Neural cell (in vitro differentiated cells): ENCODE results near the gene LCA5. TPM values are rescaled to one million over a fixed set of nuclear protein-coding genes. Genes with fewer than 3 reads are reported as not detected.

Source experiments
- H2AFZ ChIP-seq: fragments of 200-600, 300-800 bp; sonication (generic), shearing (Covaris generic); 2 replicates; pipeline ENCODE4 v1.6.0; 2014; ENCODE audit warnings: low read depth, mild to moderate bottlenecking, antibody characterized with exemption, low read length, moderate library complexity
- H3F3A ChIP-seq: fragments of 200-600 bp; shearing (Covaris generic); 2 replicates; pipeline ENCODE4 v1.6.1; 2016; ENCODE audit warnings: mild to moderate bottlenecking, moderate library complexity, mixed read lengths, antibody characterized with exemption, low read length; ENCODE audit not compliant: insufficient read depth, poor library complexity, severe bottlenecking
- H3K27ac ChIP-seq: fragments of 200-600, 300-800 bp; sonication (generic), shearing (Covaris generic); 2 replicates; pipeline ENCODE4 v1.5.1; 2014; ENCODE audit warnings: mild to moderate bottlenecking, low read length, moderate library complexity
- H3K27me3 ChIP-seq: fragments of 300-800, 200-600 bp; sonication (generic), shearing (Covaris generic); 2 replicates; pipeline ENCODE4 v1.6.0; 2014; ENCODE audit warnings: mild to moderate bottlenecking, low read depth, low read length, moderate library complexity; ENCODE audit not compliant: insufficient read depth
- H3K36me3 ChIP-seq: fragments of 300-800, 200-600 bp; sonication (generic), shearing (Covaris generic); 2 replicates; pipeline ENCODE4 v1.5.1; 2014; ENCODE audit warnings: mild to moderate bottlenecking, antibody characterized with exemption, low read length, moderate library complexity; ENCODE audit not compliant: insufficient read depth
- H3K4me2 ChIP-seq: fragments of 300-800, 200-600 bp; sonication (generic), shearing (Covaris generic); 2 replicates; pipeline ENCODE4 v1.6.0; 2014; ENCODE audit warnings: mild to moderate bottlenecking, low read length
- H3K4me3 ChIP-seq: fragments of 300-800, 200-600 bp; sonication (generic), shearing (Covaris generic); 2 replicates; pipeline ENCODE4 v1.5.1; 2014; ENCODE audit warnings: mild to moderate bottlenecking, low read length, moderate library complexity
- H3K79me2 ChIP-seq: fragments of 200-600 bp; shearing (Covaris generic); replicated peaks from 2 replicates; pipeline ENCODE4 v1.6.0; 2014; ENCODE audit warnings: mild to moderate bottlenecking, low read length, moderate library complexity; ENCODE audit not compliant: insufficient read depth
- H3K9ac ChIP-seq: fragments of 300-800, 200-600 bp; sonication (generic), shearing (Covaris generic); 2 replicates; pipeline ENCODE4 v1.6.1; 2016; ENCODE audit warnings: mild to moderate bottlenecking, low read length, mixed read lengths
- H3K9me2 ChIP-seq: fragments of 200-600 bp; shearing (Covaris generic); 2 replicates; pipeline ENCODE4 v1.6.1; 2016; ENCODE audit warnings: mild to moderate bottlenecking, low read length, mixed read lengths; ENCODE audit not compliant: insufficient read depth
- H3K9me3 ChIP-seq: fragments of 200-600, 300-800 bp; sonication (generic), shearing (Covaris generic); 2 replicates; pipeline ENCODE4 v1.6.1; 2016; ENCODE audit warnings: mild to moderate bottlenecking, mixed run types, low read length, moderate library complexity, mixed read lengths
- H4K20me1 ChIP-seq: fragments of 200-600 bp; shearing (Covaris generic); 2 replicates; pipeline ENCODE4 v1.6.1; 2016; ENCODE audit warnings: mild to moderate bottlenecking, mixed run types; ENCODE audit not compliant: insufficient read depth
- CTCF ChIP-seq: fragments of 450-650 bp; IDR thresholded peaks from 2 replicates; pipeline ENCODE4 v1.5.1; 2014; ENCODE audit warnings: antibody characterized with exemption, mild to moderate bottlenecking, moderate library complexity; ENCODE audit not compliant: poor library complexity, severe bottlenecking
- EP300 ChIP-seq: fragments of 450-650 bp; conservative IDR thresholded peaks from 2 replicates; pipeline ENCODE4 v1.6.1; 2014; ENCODE audit warnings: antibody characterized with exemption, mild to moderate bottlenecking, moderate library complexity; ENCODE audit not compliant: poor library complexity, severe bottlenecking
- EZH2 ChIP-seq: fragments of 200-600, 300-800 bp; shearing (Covaris generic), sonication (generic); IDR thresholded peaks from 2 replicates; pipeline ENCODE4 v1.6.1; 2014; ENCODE audit warnings: antibody characterized with exemption, low read length, borderline replicate concordance, mild to moderate bottlenecking; ENCODE audit not compliant: insufficient read depth, poor library complexity, severe bottlenecking
- MXI1 ChIP-seq: fragments of 450-650 bp; conservative IDR thresholded peaks from 2 replicates; pipeline ENCODE4 v1.6.1; 2014; ENCODE audit warnings: antibody characterized with exemption, mild to moderate bottlenecking; ENCODE audit not compliant: poor library complexity, severe bottlenecking
- POLR2AphosphoS5 ChIP-seq: IDR thresholded peaks from 2 replicates; pipeline ENCODE4 v1.6.1; 2012
- RAD21 ChIP-seq: fragments of 450-650 bp; conservative IDR thresholded peaks from 2 replicates; pipeline ENCODE4 v1.6.1; 2014; ENCODE audit warnings: antibody characterized with exemption, mild to moderate bottlenecking, moderate library complexity
- REST ChIP-seq: IDR thresholded peaks from 2 replicates; pipeline ENCODE4 v1.6.1; 2012; ENCODE audit warnings: borderline replicate concordance
- SMC3 ChIP-seq: fragments of 450-650 bp; conservative IDR thresholded peaks from 2 replicates; pipeline ENCODE4 v1.6.1; 2014; ENCODE audit warnings: antibody characterized with exemption, mild to moderate bottlenecking, moderate library complexity; ENCODE audit not compliant: poor library complexity
- TAF1 ChIP-seq: IDR thresholded peaks from 2 replicates; pipeline ENCODE4 v1.6.1; 2012; ENCODE audit warnings: low read depth
- polyA plus RNA-seq: library from polyadenylated mRNA; depleted of rRNA; stranded (reverse); fragments of >200 nt; gene quantifications from 2 replicates; pipeline ENCODE4 v1.2.3, GENCODE V29; 2014

Gene LCA5
- polyA plus RNA-seq, 1 donor from 2014 or later = 13.2 TPM

GRCh38 chr6:79544299-79544927 lies 7.2 kb upstream of the LCA5 start:
- Histone ChIP-seq H3K4me2 (peak overlapping the region; percentile 65), H3K9me3 (no peaks in the 10 kb centered on the region), H3K36me3 (no peaks in the 10 kb centered on the region), H3K79me2 (peaks cover 15% of the 10 kb centered on the region), H3K27ac (peak overlapping the region; percentile 69), H4K20me1 (no peaks in the 10 kb centered on the region), H3K9me2 (no peaks in the 10 kb centered on the region), H3K4me3 (peak overlapping the region; percentile 54), H2AFZ (no peak overlapping the region), H3F3A (no peaks in the 10 kb centered on the region), H3K27me3 (no peaks in the 10 kb centered on the region), H3K9ac (peak overlapping the region; percentile 38)
- TF ChIP-seq TAF1 (no peak), CTCF (no peak), MXI1 (no peak), POLR2AphosphoS5 (no peak), REST (no peak), EP300 (no peak), RAD21 (no peak), SMC3 (no peak), EZH2 (no peak)

- H3K4me3 ChIP-seq = peak overlapping the region; percentile 54
- H3K27me3 ChIP-seq = no peaks in the 10 kb centered on the region
- H3K9me2 ChIP-seq = no peaks in the 10 kb centered on the region
- no peak overlapping the region for H2AFZ ChIP-seq
- peak overlapping the region; percentile 69 for H3K27ac ChIP-seq
- no peaks in the 10 kb centered on the region for H3K36me3 ChIP-seq
- H3K9me3 ChIP-seq = no peaks in the 10 kb centered on the region
- H3F3A ChIP-seq = no peaks in the 10 kb centered on the region
- peak overlapping the region; percentile 65 for H3K4me2 ChIP-seq
- TF ChIP-seq CTCF (no peak), TAF1 (no peak), EP300 (no peak), RAD21 (no peak), EZH2 (no peak), MXI1 (no peak), REST (no peak), SMC3 (no peak), POLR2AphosphoS5 (no peak)
- H3K79me2 ChIP-seq = peaks cover 20% of the 10 kb centered on the region
- no peak overlapping the region for H3K9ac ChIP-seq
- H4K20me1 ChIP-seq = no peaks in the 10 kb centered on the region
Measured at GRCh38 chr6:79543886-79544285, 6.7 kb upstream of the LCA5 start.
